Right atrium auricular region (tissue), 2 donors: ENCODE results near the gene NCF4. TPM values are rescaled to one million over a fixed set of nuclear protein-coding genes. Genes with fewer than 3 reads are reported as not detected.

ENCODE experiments used
- DNase-seq: peaks from one replicate; pipeline ENCODE4 v3.0.0-alpha.2; 2019; ENCODE audit warnings: low spot score
- H3K27ac ChIP-seq, 2 donors: fragments of 200-600 bp; sonication (generic); 1 replicate in 1 of 2; 2 replicates in 1 of 2; pipeline ENCODE4 v1.5.1; 2016 to 2019
- H3K27me3 ChIP-seq, 2 donors: fragments of 200-600 bp; sonication (generic); one replicate each; pipeline versions ENCODE4 v1.5.1 to v1.6.0; 2017 to 2019
- H3K36me3 ChIP-seq: fragments of 200-600 bp; sonication (generic); one replicate; pipeline ENCODE4 v1.5.1; 2016
- H3K4me1 ChIP-seq, 2 donors: fragments of 200-600 bp; sonication (generic); one replicate each; pipeline versions ENCODE4 v1.5.1 to v1.6.0; 2017 to 2019
- H3K4me3 ChIP-seq, 2 donors: fragments of 200-600 bp; sonication (generic); 1 replicate in 1 of 2; 2 replicates in 1 of 2; pipeline ENCODE4 v1.5.1; 2017 to 2019; ENCODE audit warnings: mild to moderate bottlenecking in 1 of 2, moderate library complexity in 1 of 2
- H3K9me3 ChIP-seq, 2 donors: fragments of 200-600 bp; sonication (generic); one replicate each; pipeline ENCODE4 v1.5.1; 2019
- total RNA-seq, 2 donors: library from RNA; depleted of rRNA; stranded (reverse); fragments of >200 nt; gene quantifications; one replicate each; pipeline ENCODE4 v1.1.0, GENCODE V29; 2016
- TF ChIP-seq, protein P1 (sequence below), 2 donors: fragments of 200-600 bp; sonication (generic); IDR thresholded peaks; one replicate each; pipeline ENCODE4 v1.5.1; 2019; ENCODE audit warnings: antibody characterized with exemption in 2 of 2

The NCF4 gene
- total RNA-seq, 2 donors from 2014 or later = 3.9 to 7.0 TPM

DNA sequence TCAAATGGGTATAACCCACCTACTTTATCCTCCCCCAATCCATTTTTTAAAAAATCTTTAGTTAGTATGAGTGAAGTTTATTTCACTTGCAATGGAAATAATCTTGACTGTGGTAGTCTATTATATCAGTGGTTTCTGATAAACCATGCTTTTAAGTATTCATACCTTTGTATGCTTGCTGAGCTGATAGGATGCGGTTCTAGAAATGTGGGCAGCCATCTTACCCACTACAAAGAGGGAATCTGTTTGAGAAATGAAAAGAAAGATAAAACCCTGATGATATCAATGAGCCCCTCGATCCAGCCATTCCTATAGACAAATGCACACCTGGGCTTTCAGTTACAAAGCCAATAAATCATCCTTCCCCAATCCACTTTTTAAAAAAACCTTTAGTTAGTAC is 30.2 kb upstream of the NCF4 start:
- no peaks in the 10 kb centered on the region for H3K27me3 ChIP-seq

DNA sequence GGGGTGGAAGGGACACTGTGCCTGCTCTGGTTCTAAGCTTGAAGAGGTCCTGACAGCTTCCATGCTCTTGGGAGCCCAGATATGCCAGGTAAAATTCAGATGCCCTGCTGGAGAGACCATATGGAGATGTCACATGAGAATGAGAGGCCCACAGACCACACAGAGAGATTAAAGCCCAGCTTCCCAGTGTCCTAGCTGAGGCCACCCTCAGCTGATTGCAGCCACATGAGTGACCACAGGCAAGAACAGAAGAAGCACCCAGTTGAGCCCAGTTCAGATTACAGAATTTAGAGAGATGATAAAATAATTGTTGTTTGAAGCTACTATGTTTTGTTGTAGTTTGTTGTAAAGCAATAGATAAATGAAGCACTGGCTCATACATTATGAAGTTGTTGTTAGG is 29.6 kb upstream of the NCF4 start:
- H3K36me3 ChIP-seq = no peaks in the 10 kb centered on the region
- TF ChIP-seq, protein P1, sequence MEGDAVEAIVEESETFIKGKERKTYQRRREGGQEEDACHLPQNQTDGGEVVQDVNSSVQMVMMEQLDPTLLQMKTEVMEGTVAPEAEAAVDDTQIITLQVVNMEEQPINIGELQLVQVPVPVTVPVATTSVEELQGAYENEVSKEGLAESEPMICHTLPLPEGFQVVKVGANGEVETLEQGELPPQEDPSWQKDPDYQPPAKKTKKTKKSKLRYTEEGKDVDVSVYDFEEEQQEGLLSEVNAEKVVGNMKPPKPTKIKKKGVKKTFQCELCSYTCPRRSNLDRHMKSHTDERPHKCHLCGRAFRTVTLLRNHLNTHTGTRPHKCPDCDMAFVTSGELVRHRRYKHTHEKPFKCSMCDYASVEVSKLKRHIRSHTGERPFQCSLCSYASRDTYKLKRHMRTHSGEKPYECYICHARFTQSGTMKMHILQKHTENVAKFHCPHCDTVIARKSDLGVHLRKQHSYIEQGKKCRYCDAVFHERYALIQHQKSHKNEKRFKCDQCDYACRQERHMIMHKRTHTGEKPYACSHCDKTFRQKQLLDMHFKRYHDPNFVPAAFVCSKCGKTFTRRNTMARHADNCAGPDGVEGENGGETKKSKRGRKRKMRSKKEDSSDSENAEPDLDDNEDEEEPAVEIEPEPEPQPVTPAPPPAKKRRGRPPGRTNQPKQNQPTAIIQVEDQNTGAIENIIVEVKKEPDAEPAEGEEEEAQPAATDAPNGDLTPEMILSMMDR (IDR thresholded peaks at IDR 0.05) = no peak
- no peak for DNase-seq
- no peaks in the 10 kb centered on the region for H3K4me1 ChIP-seq
- no peak overlapping the region for H3K4me3 ChIP-seq
- H3K9me3 ChIP-seq = no peaks in the 10 kb centered on the region
- H3K27ac ChIP-seq = no peak overlapping the region
- H3K27me3 ChIP-seq = no peaks in the 10 kb centered on the region

More for the DNA sequence above, 30.2 kb upstream of the NCF4 start:
- no peaks in the 10 kb centered on the region for H3K36me3 ChIP-seq
- no peaks in the 10 kb centered on the region for H3K9me3 ChIP-seq
- H3K4me3 ChIP-seq = no peak overlapping the region
- TF ChIP-seq, protein P1 (IDR thresholded peaks at IDR 0.05) = no peak
- DNase-seq = no peak
- no peaks in the 10 kb centered on the region for H3K4me1 ChIP-seq
- no peak overlapping the region for H3K27ac ChIP-seq

DNA sequence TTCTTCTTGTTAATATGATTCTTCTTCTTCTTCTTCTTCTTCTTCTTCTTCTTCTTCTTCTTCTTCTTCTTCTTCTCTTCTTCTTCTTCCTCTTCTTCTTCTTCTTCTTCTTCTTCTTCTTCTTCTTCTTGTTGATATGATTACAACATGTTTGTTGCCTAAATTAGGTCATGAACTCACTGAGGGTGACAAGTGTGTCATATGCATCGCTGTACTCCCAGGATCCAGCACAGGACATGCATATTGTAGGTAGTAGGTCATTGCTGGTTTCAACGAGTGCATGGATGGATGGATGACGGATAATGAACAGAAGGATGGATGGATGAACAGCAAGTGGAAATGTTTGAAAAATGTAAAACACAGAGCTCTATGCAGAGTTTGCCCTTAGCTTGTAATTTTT is 29.1 kb upstream of the NCF4 start:
- TF ChIP-seq, protein P1 (IDR thresholded peaks at IDR 0.05) = no peak
- DNase-seq = no peak
- no peaks in the 10 kb centered on the region for H3K4me1 ChIP-seq
- H3K9me3 ChIP-seq = no peaks in the 10 kb centered on the region
- H3K27ac ChIP-seq = no peak overlapping the region
- no peaks in the 10 kb centered on the region for H3K36me3 ChIP-seq
- H3K4me3 ChIP-seq = no peak overlapping the region
- H3K27me3 ChIP-seq = no peaks in the 10 kb centered on the region

DNA sequence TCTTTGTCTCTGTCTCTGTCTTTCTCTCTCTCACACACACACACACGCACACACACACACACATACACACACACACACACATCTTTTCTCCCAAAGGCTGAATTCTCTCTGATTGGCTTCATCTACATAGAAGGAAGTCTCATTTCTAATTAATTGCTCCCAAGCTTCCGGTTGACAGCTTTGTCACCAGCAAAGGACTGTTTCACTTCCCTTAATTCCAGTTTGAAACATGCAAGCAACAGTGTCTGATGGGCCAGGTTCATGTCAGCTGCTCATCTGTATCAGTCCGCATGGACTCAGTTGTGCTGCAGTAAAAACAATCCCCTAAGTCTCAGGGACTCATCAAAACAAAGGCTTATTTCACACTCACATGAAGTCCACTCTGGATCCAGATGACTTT is 27.7 kb upstream of the NCF4 start:
- TF ChIP-seq, protein P1 (IDR thresholded peaks at IDR 0.05) = no peak
- H3K27me3 ChIP-seq = no peaks in the 10 kb centered on the region
- DNase-seq = no peak
- no peak overlapping the region for H3K27ac ChIP-seq
- no peak overlapping the region for H3K4me3 ChIP-seq
- H3K9me3 ChIP-seq = peaks cover 0 to 3% of the 10 kb centered on the region in 2 donors
- H3K4me1 ChIP-seq = no peaks in the 10 kb centered on the region
- H3K36me3 ChIP-seq = no peaks in the 10 kb centered on the region

DNA sequence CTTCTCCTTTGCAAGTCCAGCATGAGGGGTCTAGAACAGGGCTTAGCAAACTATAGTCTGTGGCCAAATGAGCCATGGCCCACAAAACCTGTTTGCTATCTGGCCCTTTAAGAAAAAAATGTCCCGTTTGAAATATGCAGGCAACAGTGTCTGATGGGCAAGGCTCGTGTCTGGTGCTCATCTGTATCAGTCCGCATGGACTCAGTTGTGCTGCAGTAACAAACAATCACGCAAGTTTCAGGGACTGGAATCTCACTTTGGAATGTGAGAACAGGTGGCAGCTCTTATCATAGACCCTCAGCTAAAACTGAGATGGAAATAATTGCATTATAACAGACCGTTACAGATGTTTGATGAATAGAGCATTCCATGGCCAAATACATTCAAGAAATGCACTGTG is 24.9 kb upstream of the NCF4 start:
- no peaks in the 10 kb centered on the region for H3K4me1 ChIP-seq
- TF ChIP-seq, protein P1 (IDR thresholded peaks at IDR 0.05) = no peak
- no peaks in the 10 kb centered on the region for H3K36me3 ChIP-seq
- H3K9me3 ChIP-seq = peaks cover 0 to 3% of the 10 kb centered on the region in 2 donors
- no peaks in the 10 kb centered on the region for H3K27me3 ChIP-seq
- no peak for DNase-seq
- H3K4me3 ChIP-seq = no peak overlapping the region
- no peak overlapping the region for H3K27ac ChIP-seq
